Measurements from ENCODE around the gene PLXND1. TPM values are rescaled to one million over a fixed set of nuclear protein-coding genes. Genes with fewer than 3 reads are reported as not detected.
A peak's percentile ranks its signal among the peaks of the same experiment; 100 is the strongest.

Gene PLXND1
- total RNA-seq, 1 donor = 357 TPM

DNA sequence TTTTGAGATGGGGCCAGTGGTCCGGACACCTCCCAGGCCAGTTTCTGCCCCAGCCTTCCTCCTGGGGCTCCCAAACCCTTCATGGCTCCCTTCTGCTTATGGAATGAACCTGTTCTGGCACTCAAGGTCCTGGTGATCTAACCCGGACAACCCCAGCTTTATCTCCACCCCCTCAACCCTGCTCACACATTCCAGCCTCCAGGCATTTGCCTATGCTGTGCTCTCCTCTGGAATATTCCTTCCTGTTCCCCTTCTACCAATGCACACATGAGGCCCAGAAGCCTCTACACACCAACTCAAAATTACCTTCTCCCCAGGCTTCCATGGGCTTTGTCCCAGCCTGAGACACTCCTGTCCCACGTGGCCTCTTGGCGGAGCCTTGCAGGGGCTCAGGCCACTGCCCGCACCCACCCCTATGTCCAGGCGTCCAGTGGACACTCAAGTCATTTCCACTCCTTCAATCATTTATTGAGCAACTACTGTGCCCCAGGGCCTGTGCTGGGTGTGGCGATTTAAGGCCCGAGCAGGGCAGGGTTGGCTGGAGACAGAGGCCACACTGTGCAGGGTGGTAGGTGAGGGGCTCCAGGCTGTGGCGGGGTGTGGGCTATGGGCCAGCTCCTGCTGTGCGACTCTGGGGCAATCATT, 18.8 kb downstream of the PLXND1 start:
- DNase-seq (ENCODE audit: low read depth in 2 of 3, low spot score in 2 of 3) = no peak

DNA sequence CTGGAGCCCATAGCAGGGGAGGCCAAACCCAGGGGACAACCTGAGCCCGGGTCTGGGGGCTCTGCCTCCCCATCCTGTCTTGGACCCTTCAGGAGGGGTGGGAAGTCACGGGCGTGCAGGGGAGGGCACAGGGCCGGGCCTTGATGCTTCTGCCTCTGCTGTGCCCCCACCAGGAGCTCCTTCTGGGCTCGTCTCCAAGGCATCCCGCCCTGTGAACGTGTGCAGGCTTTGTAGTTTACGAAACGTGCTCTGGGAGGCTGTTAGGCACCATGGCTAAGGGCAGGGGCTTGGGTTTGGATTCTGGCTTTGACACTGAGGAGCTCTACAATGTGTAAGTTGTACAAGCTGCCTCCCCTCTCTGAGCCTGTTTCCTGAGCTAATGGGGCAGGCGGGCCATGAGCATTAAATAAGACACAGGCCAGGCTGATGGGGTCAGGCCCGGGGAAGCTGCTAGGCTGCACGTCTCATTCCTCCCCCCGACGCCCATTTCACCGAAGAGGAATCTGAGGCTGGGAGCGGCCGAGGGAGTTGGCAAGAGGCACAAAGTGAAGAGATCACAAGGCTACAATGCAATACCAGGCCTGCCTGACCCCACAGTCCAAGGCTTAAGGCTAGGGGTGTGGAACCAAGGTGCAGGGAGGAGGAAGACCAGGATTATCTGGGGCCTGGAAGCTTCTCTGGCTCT, 19.6 kb downstream of the PLXND1 start:
- no peak for DNase-seq (ENCODE audit: low read depth in 2 of 3, low spot score in 2 of 3)

DNA sequence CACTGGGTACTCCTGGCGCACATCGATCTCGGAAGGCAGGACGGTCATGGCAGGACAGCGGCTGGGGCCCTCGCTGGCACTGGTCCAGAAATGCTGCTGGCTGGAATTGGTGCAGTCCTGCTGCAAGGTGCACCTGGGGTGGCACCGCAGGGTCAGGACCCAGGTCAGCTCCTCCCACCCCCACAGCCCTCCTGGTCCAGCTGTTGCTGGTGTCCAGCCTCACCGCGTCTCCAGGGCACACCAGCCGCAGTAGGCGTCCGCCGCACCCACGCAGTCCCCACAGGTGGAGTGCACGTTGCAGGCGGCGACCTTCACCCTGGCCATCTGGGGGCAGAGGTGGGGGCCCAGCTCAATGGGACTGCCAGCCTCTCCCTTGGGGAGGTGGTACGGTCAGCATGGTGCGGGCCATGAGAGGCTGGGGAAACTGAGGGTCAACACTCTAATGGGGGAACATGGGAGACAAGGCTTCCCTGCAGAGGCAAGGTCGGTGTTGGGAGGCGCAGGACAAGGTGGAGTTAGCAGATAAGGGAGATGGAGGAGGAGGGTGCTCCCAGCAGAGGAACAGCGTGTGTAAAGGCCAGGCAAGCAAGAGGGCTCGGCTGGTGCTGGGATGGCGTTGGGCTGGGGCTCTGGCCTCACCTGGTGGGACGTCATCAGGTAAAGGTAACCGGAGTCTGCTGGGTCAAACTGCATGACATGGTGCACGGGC, 20.4 kb downstream of the PLXND1 start:
- DNase-seq (ENCODE audit: low read depth in 2 of 3, low spot score in 2 of 3) = no peak

- DNase-seq (ENCODE audit: low read depth in 2 of 3, low spot score in 2 of 3) = no peak
Measured at GRCh38 chr3:129584631-129585030, 21.8 kb downstream of the PLXND1 start.

DNA sequence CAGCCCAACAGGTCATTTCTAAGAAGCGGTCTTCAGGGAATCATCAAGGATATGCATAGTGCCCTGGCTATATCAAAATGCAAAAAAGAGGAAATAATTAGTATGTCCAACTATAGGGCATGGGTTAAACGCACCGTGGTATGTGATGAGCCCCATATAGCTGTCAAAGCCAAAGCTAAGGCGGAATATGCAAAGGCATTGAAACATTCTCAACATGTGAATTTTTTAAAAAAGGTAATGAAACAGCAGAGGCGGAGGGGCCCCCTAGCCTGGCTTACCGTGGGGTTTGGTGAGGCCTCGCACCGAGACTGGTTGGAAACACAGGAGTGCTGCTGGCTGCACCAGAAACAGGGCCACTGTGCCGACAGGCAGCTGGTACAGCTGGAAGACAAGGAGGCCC, 23.2 kb downstream of the PLXND1 start:
- DNase-seq (ENCODE audit: low read depth in 2 of 3, low spot score in 2 of 3) = no peak

GRCh38 chr3:129582799-129583198, 23.7 kb downstream of the PLXND1 start:
- DNase-seq (ENCODE audit: low read depth in 2 of 3, low spot score in 2 of 3) = no peak

- no peak for DNase-seq (ENCODE audit: low read depth in 2 of 3, low spot score in 2 of 3)
Measured at GRCh38 chr3:129581623-129582022, 24.9 kb downstream of the PLXND1 start.

GRCh38 chr3:129579991-129580390, 26.5 kb downstream of the PLXND1 start:
- DNase-seq (ENCODE audit: low read depth in 2 of 3, low spot score in 2 of 3) = no peak

GRCh38 chr3:129577925-129578786, 28.3 kb downstream of the PLXND1 start:
- peak in 2 of 3 donors; percentile 87 to 95 for DNase-seq (ENCODE audit: low read depth in 2 of 3, low spot score in 2 of 3)

GRCh38 chr3:129577366-129577765, 29.1 kb downstream of the PLXND1 start:
- peak in 1 of 3 donors; percentile 21 for DNase-seq (ENCODE audit: low read depth in 2 of 3, low spot score in 2 of 3)

DNA sequence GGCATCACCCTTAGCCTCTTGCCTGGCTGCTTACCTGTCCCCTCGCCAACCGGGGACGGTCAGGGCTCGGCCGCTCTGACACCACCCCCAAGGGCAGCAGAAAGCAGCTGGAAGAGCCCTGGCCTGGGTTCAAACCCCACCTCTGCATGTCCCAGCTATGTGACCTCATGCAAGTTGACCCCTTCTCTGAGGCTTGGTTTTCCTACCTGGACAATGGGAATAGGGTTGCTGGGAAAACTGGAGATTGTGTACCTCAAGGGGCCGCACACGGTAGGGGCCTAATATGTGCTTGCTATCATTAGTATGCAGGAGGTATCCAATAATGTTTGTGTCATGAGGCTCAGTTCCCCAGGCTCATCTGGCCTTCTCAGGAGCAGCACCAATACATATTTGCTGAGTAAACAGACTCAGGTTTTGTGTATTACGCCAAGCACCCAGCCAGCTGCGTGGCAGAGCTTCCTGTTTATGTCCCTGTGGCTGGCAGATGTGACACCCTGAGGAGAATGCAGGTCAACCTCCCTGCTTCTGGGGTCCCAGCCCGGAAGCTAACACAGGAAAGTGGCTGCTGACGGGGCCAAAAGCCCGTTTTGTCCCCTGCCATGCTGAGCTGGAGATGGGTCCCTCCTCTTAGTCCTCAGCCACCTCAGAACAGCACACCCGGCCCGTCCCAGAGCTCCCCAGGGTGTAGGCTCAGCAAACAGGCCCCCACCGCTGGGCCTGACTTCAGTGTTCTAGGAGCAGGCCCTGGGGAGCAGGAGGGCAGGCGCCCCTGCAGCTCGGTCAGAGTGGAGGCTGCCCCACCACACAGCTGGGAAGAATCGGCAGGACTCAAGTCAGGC, 29.7 kb downstream of the PLXND1 start:
- DNase-seq (ENCODE audit: low read depth in 2 of 3, low spot score in 2 of 3) = peak; percentile 37 to 90 (median 74)

- DNase-seq (ENCODE audit: low read depth in 2 of 3, low spot score in 2 of 3) = no peak
Measured at GRCh38 chr3:129575997-129576384, 30.5 kb downstream of the PLXND1 start.

GRCh38 chr3:129575233-129575996, 31.1 kb downstream of the PLXND1 start:
- no peak for DNase-seq (ENCODE audit: low read depth in 2 of 3, low spot score in 2 of 3)

- DNase-seq (ENCODE audit: low read depth in 2 of 3, low spot score in 2 of 3) = no peak
Measured at GRCh38 chr3:129574206-129574605, 32.3 kb downstream of the PLXND1 start.

DNA sequence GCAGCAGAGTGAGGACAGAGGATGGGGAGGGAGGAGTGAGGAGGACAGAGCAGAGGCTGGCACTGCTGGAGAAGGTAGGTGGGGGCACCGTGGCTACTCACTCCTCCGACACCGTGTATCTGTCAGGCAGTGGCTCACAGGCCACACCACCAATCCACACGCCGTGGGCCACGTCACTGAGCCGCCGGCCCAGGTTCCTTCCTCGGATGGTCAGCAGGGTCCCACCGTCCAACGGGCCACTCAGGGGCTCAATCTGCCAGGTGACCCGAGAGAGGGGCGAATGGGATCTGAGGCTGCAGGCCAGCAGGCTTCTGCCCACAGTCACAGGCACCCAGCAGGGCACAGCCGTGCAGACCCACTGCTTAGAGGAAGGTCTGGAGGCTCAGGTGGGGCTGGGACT, 33.0 kb downstream of the PLXND1 start:
- no peak for DNase-seq (ENCODE audit: low read depth in 2 of 3, low spot score in 2 of 3)

DNA sequence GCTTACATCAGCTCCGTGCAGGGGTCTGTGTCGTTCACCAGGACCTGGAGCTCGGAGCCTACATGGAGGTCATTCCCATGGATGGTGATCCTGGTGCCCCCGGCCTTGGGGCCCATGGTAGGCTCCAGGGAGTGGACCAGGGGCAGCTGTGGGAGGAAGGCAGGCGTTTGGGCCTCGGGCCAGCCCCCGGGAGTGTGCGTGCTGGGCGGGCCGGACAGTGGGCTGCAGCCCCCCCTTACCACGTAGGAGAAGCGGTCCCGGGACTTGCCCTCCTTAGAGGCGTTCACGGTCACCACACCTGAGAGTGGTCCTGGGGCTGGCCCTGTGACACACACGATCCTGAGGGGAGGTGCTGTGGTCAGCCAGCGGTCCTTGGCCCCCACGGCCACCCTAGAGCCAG, 33.9 kb downstream of the PLXND1 start:
- DNase-seq (ENCODE audit: low read depth in 2 of 3, low spot score in 2 of 3) = no peak

- DNase-seq (ENCODE audit: low read depth in 2 of 3, low spot score in 2 of 3) = no peak
Measured at GRCh38 chr3:129571605-129572547, 34.6 kb downstream of the PLXND1 start.

GRCh38 chr3:129569856-129570255, 36.6 kb downstream of the PLXND1 start:
- no peak for DNase-seq (ENCODE audit: low read depth in 2 of 3, low spot score in 2 of 3)
